ENCODE data around the gene NUMBL.

GRCh38 chr19:40639638-40639982 is 50.8 kb downstream of the NUMBL start:
- TF ChIP-seq CTCF (IDR thresholded peaks at IDR 0.05) (no peak), ZFX (IDR thresholded peaks at IDR 0.05; ENCODE audit: borderline replicate concordance) (no peak)
